ENCODE data around the gene PPA1.
"Not testable (repeated sequence)": the region's sequence is repeated elsewhere in the genome, so short reads cannot be mapped to it uniquely, and the experiment has no call there.

The PPA1 gene

DNA sequence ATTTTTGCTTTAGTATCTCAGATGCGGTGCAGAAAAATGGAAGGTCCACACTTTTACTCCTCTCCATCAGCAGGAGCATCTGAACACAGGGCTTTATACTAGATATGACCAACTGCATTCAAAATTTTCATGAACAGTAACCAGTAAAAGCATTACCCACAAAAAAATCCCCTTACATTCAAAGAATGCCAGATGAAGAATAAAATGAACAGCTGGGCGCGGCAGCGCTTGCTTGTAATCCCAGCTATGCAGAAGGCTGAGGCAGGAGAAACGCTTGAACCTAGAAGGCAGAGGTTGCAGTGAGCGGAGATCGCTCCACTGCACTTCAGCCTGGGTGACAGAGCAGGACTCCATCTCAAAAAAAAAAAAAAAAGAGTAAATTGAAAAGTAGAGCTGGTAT, 66.0 kb downstream of the PPA1 start:
- DNase-seq, result no peak

- DNase-seq, result no peak
Observed at GRCh38 chr10:70166394-70166793, 66.8 kb downstream of the PPA1 start.

DNA sequence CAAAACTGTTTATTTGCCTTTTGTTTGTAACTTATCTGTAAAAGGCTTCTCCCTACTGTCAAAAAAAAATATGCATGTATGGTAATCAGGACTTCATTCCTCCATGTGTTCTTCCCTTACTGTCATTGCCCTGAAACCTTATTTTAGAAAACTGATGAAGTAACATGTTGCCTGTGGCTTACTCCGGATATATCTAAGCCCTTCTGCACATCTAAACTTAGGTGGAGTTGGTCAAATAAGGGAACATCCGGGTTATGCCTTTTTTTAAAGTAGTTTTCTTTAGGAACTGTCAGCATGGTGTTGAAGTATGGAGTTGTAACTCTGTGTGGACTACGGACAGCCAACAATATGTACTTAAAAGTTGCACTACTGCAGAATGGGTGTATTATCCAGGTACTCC, 69.1 kb downstream of the PPA1 start:
- no peak for DNase-seq

GRCh38 chr10:70163448-70163847, 69.8 kb downstream of the PPA1 start:
- no peak for DNase-seq

DNA sequence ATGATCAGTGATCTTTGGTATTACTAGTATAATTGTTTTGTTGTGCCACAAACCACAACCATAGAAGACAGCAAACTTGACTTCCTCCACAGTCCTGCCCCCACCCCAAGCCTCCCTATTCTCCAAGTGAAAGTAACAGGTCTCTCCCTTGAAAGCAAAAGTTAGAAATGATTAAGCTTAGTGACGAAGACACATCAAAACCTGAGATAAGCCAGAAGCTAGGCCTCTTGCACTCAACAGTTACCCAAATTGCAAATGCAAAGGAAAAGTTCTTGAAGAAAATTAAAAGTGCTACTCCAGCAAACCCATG, 70.4 kb downstream of the PPA1 start:
- DNase-seq, result no peak

DNA sequence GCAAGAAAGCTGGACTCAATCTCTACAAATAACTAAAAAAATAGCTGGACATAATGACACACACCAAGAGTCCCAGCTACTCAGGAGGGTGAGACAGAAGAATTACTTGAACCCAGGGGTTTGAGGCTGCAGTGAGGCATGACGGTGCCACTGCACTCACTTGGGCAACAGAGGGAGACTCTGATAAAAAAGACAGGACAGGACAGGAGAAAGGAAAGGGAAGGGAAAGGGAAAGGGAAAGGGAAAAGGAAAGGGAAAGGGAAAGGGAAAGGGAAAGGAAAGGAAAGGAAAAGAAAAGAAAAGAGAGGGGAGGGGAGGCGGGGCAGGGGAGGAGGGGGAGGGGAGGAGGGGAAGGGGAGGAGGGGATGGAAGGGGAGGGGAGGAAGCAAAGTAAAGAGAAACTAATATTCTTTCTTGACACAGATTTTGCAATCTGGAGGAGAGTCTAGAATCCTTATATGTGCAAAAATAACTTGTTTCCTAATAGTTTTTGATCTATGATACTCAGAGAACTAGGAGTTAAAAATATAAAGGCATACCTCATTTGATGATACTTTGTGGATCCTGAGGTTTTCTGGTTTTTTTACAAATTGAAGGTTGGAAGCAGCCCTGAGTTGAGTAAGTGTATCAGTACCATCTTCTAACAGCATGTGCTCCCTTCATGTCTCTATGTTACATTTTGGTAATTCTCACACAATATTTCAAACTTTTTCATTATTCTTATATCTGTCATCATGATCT, 70.9 kb downstream of the PPA1 start:
- no peak for DNase-seq

DNA sequence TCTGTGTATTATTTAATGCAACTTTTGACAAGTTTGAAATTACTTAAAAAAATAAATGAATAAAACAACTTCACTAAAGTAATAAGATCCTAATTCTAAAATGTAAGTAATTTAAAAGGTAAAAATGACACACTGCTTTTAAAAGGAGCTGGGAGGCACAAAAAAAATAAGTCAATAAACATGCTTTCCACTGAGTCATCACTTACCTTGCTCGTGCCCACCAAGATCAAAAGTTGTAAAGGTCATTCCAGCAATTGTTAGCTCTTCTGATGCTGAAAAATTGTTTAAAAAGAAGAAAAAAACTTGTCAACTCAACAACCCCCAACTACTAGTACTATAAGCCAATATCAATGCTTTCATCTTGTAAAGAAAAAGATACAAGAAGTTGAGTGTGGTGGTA, 72.4 kb downstream of the PPA1 start:
- no peak for DNase-seq

GRCh38 chr10:70159366-70159765, 73.9 kb downstream of the PPA1 start:
- DNase-seq, result not testable (repeated sequence)

GRCh38 chr10:70158113-70158512, 75.1 kb downstream of the PPA1 start:
- DNase-seq, result no peak

GRCh38 chr10:70155255-70155838, 77.9 kb downstream of the PPA1 start:
- no peak for DNase-seq

All from cortex of kidney (tissue), 1 donor.